SK-N-MC (cell line): ENCODE measurements around the gene LCA5.

Experiments
- EZH2 ChIP-seq: fragments of 200-600 bp; sonication (generic); IDR thresholded peaks from one replicate; pipeline ENCODE4 v1.6.1; 2017; ENCODE audit warnings: antibody characterized with exemption
- POLR2AphosphoS5 ChIP-seq: IDR thresholded peaks from 2 replicates; pipeline ENCODE4 v1.6.1; 2012; ENCODE audit warnings: mild to moderate bottlenecking, low read depth, low read length, borderline replicate concordance

- TF ChIP-seq EZH2 = no peak
- TF ChIP-seq POLR2AphosphoS5 = no peak
These were observed 42.4 kb downstream of the LCA5 start for GRCh38 chr6:79494841-79495240.
